GM18907 (cell line): ENCODE data around the gene PPP1R2B.
A peak's percentile ranks its signal among the peaks of the same experiment; 100 is the strongest.
"Not testable (repeated sequence)": the region's sequence is repeated elsewhere in the genome, so short reads cannot be mapped to it uniquely, and the experiment has no call there.

Experiments used
- ATAC-seq: cut with Tn5 transposase; IDR thresholded peaks from one replicate; pipeline ENCODE4 v1.9.1; 2021; ENCODE audit warnings: mild to moderate bottlenecking, moderate library complexity; ENCODE audit not compliant: unreplicated experiment

PPP1R2B gene

DNA sequence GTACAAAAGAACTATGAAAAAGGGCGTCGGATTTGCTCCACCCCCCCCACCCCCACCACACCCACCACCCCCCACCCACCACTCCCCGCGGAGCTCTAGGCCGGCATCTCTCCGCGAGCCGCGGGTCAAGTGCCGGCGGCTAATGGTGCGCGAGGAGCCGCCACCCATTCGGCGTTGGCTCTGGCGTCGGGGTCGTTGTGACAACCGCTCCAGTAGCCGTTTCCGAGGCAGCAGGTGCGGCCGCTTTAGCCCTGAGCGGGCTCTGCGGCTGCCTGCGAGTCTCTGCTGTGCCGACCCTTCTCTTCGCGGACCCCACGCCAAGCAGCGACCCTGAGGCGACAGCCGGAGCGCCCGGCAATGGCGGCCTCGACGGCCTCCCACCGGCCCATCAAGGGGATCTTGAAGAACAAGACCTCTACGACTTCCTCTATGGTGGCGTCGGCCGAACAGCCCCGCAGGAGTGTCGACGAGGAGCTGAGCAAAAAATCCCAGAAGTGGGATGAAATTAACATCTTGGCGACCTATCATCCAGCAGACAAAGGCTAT, at the start of gene PPP1R2B:
Gene PPP1R2B (plus strand): TSS at position 90 of the 546 bp plus-strand sequence. CDS start 268 bp downstream, at position 358.
- no peak for ATAC-seq

- no peak for ATAC-seq
These were observed 49.2 kb upstream of the PPP1R2B start for GRCh38 chr5:156800929-156801328.

DNA sequence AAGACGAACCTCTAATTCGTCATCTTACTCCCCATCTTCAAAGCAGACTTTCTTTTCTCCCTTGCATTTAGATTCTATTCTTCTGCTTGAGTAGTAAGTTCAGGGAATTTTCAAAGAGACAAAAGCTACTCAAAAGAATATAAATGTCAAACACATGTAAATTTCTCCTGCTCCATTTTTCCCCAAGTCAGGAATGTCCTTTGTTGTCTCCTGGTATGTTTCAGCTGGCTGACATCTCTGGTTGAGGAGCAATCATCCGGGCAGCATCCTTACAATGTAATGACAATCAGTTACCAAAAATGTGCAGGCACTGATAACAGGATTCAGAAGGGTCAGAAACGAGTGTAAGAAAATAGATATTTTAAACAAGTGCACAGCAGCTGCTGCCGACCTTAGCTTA, 47.6 kb upstream of the PPP1R2B start:
- no peak for ATAC-seq

DNA sequence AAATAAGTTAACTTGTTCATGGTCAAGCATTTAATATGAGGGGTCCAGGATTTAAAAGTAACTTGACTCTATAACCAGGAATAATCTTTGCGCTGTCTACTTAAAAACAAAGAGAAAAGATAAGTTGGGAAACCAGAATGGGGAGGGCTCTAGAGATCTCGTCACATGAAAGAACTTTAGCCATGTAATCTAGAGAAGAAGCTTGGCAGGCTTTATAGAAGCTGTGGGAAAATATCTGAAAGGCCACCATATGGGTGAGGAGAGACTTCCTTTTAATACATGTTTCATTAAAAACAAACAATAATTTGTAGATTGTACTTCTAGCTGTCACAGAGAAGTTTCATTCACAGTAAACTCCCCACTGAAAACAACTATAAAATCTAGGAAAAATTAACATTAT, 46.7 kb upstream of the PPP1R2B start:
- ATAC-seq: no peak

DNA sequence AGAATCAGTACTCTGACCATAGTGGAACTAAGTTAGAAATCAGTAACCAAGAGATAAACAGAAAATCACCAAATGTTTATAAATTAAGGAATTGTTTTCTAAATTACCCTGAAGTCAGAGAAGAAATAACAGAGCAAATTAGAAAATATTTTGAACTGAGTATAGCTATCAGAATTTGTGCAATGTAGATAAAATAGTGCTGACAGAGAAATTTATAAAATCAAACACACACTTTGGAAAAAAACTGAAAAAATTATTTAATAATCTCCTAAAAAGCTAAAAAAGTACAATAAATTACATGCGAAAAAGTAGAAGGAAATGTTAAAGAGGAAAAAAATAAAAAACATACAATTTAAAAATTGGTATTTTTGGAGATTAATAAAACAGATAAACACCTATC, 37.1 kb upstream of the PPP1R2B start:
- ATAC-seq: no peak

DNA sequence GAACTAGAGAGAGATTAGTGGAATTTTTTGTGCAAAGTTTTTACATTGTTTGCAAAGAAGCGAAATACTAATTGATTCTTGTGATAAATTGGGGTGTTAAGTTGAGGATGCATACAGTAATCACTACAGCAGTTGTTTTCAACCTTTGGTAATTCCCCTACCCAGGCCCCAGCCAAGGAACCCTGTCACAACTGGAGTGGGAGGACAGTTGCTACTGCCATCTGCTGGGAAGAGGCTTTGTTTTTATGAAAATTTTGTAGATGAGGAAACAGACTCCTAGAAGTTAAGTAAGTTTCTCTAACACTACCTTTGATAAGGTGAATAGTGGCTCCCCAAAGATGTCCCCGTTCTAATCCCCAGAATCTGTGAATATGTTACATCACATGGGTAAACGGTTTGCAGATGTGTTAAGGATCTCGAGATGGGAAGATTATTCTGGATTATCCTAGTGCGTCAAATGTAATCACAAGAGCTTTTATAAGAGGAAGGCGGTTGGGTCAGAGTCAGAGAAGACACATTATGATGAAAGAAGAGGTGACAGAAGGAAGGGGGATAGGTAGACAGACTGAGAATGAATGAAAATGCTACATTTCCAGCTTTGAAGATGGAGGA, 34.0 kb upstream of the PPP1R2B start:
- peak; percentile 82 for ATAC-seq

DNA sequence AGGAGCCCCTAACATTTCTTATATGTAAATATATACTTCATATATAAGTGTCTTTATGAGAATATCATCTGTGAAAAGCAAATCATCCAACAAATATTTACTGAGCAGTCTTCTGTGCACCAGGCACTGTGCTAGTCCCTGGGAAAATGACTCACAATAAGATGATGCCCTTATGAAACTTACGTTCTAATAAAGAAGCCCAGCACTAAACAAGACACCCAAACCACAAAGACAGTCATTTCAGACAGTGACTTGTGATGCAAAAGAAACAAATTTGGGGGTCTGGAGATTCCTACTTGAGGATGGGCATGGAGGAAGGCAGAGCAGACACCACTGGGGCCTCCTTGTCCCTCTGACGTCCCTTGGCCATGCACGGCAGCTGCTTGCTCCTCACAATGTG, 30.6 kb upstream of the PPP1R2B start:
- ATAC-seq: no peak

- no peak for ATAC-seq
These were observed 30.0 kb upstream of the PPP1R2B start for GRCh38 chr5:156819967-156820581.

- no peak for ATAC-seq
These were observed 25.9 kb upstream of the PPP1R2B start for GRCh38 chr5:156824241-156824640.

GRCh38 chr5:156824800-156825199, 25.3 kb upstream of the PPP1R2B start:
- ATAC-seq: no peak

- ATAC-seq: peak; percentile 34
These were observed 24.4 kb upstream of the PPP1R2B start for GRCh38 chr5:156825688-156826087.

DNA sequence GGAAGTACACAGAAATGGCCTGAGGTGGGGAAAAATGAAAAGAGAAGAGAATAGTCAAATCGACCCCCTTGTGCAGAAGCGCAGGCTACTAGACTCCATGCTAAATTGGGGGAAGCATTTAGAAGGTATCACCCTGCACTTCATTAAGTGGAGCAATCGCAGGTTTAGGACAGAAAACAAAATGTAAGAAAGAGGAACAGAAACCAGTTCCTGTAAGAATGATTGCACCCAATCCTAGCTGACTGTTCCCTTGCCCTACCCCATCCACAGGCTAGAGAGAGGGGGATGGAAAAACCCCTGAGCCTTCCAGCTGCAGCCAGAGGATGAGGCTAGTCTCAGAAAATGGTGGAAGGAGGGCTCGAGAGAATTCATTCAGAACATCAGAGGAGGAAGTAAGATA, 23.9 kb upstream of the PPP1R2B start:
- peak; percentile 81 for ATAC-seq

GRCh38 chr5:156834916-156835315, 15.2 kb upstream of the PPP1R2B start:
- ATAC-seq: no peak

DNA sequence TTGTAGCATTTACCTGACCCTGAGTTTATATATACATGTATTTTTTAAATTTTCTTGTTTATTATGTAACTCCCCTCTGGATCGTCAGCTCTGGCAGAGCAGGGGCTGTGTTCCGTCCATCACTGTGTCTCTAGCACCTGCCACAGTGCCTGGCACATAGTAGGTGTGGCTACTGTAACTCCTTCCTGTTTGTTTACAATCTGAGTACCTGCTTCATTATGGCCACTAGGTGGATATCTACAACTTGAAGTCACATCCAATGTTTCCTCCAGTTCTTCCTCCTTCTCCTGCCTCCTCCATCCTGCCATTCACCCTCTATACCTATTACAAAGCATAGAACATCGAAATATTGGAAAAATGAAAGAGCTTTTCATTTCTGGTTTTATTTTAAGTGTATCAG, 14.2 kb upstream of the PPP1R2B start:
- peak; percentile 50 for ATAC-seq

DNA sequence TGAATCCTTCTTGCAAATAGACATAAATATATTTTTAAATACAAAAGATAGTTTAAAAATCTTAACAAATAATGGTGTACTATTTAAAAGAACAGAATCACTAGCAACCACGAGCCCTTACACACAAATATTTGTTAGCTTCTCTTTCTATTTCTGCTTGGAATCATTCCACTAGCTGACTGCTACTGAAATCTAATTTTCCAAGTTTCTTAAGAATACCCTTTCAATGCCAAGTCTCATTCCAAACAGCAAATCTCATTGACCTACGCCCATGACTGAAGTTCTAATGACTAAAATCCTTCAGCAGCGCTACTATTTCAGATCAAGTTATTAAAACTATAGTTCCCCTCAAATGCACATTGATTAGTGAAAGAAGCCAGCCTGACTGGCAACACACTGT, 13.2 kb upstream of the PPP1R2B start:
- no peak for ATAC-seq

- ATAC-seq: no peak
These were observed 11.1 kb upstream of the PPP1R2B start for GRCh38 chr5:156838961-156839360.

- no peak for ATAC-seq
These were observed 8.4 kb upstream of the PPP1R2B start for GRCh38 chr5:156841737-156842136.

DNA sequence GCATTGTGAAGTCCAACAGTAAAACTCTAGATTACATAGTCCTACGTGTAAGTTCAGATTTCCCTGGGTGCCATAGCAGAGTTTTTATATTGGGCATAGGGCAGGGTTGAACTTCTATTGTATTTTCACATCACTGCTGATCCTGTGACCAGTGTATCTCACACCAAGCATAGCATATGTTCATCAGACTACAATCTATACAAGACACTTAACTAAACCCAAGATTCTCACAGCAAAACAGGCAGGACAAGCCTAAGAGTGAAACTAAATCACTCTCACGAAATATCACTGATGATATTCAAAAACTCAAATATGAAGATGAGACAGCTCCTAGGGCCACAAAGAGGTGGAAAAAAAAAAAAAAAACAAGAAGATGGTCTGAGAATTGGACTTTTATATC, 3.2 kb upstream of the PPP1R2B start:
- ATAC-seq: no peak

GRCh38 chr5:156848447-156848846, 1.6 kb upstream of the PPP1R2B start:
- not testable (repeated sequence) for ATAC-seq

- no peak for ATAC-seq
These were observed 1.8 kb downstream of the PPP1R2B start for GRCh38 chr5:156851880-156852279.

GRCh38 chr5:156853055-156853454, 3.0 kb downstream of the PPP1R2B start:
- ATAC-seq: not testable (repeated sequence)

DNA sequence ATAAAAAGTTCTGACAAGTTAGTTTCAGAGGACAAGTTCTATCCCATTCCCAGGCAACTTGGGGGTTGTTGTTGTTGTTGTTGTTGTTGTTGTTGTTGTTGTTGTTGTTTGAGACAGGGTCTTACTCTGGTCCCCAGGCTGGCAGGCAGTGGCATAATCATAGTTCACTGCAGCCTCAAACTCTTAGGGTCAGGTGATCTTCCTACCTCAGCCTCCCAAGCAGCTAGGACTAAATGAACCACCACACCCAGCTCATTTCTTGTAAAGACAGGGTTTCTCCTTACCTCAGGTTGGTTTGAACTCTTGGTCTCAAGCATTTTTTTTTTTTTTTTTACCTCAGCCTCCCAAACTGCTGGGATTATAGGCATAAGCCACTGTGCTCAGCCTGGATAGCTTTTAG, 15.3 kb downstream of the PPP1R2B start:
- ATAC-seq: no peak

DNA sequence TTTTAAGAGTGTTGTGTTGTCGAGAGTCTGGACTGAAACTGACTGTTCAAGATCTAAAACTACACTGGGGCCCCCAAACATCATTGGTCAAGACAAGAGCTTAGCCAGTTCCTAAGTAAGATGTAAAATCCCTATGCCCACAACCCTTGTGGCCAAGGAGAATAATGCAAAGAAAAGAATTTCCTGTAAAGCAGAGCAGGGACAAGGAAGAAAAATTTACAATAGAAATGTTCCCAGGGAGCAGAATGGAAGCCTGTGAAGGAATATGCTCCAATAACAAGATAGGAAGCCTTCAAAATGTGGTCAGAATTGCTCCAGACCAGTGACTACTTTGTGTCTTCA, 20.4 kb downstream of the PPP1R2B start:
- ATAC-seq: no peak
